KOPT-K1 (cell line): ENCODE data around the gene PKP3.

Experiments used
- H3K27ac ChIP-seq: fragments of 200-600 bp; sonication (generic); 2 replicates; pipeline ENCODE4 v1.5.1; 2016; ENCODE audit warnings: antibody characterized with exemption, mild to moderate bottlenecking, low read depth, low read length; ENCODE audit not compliant: poor library complexity, severe bottlenecking
- H3K36me3 ChIP-seq: fragments of 200-600 bp; sonication (generic); 2 replicates; pipeline ENCODE4 v1.5.1; 2017; ENCODE audit warnings: antibody characterized with exemption, mild to moderate bottlenecking, low read length, moderate library complexity; ENCODE audit not compliant: insufficient read depth
- H3K9me3 ChIP-seq: fragments of 200-600 bp; sonication (generic); 2 replicates; pipeline ENCODE4 v1.5.1; 2017; ENCODE audit warnings: antibody characterized with exemption, low read length, mild to moderate bottlenecking; ENCODE audit not compliant: insufficient read depth, poor library complexity, severe bottlenecking

The PKP3 gene

GRCh38 chr11:371716-372590, 22.1 kb upstream of the PKP3 start:
- no peaks in the 10 kb centered on the region for H3K9me3 ChIP-seq
- H3K36me3 ChIP-seq = no peaks in the 10 kb centered on the region
- H3K27ac ChIP-seq = no peak overlapping the region

DNA sequence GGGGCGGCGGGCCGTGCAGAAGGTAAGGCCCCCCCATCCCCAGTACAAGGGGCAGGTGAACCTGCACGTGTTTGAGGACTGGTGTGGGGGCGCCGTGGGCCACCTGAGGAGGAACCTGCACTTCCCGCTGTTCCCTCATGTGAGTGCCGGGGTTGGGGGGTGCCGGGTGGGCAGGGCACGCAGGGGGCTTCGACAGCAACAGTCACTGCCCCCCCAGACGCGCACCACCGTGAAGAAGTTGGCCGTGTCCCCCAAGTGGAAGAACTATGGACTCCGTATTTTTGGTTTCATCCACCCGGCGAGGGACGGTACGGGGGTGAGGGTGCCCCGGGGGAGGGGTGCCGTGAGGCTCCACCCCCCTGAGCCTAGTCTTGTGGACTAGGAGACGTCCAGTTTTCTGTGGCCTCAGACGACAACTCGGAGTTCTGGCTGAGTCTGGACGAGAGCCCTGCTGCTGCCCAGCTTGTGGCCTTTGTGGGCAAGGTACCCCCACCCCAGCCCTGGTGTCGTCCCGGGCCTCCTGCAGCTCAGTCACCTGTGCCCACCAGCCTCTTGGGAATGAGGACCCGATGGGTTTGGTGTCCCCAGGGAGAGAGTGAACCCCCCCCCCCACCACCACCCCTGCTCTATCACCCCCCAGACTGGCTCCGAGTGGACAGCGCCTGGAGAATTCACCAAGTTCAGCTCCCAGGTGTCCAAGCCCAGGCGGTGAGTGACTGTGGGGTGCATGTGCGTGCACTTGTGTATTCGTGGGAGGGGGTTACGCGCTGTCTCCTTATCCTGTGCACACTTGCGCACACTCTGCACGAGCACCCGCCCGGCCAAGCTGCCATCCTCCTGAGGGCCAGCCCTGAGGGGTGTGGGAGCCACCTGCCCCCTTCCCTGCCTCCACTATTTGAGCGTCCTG, 20.9 kb upstream of the PKP3 start:
- Histone ChIP-seq H3K36me3 (no peaks in the 10 kb centered on the region), H3K27ac (no peak overlapping the region), H3K9me3 (no peaks in the 10 kb centered on the region)

GRCh38 chr11:373716-374551, 20.1 kb upstream of the PKP3 start:
- H3K27ac ChIP-seq = no peak overlapping the region
- no peaks in the 10 kb centered on the region for H3K9me3 ChIP-seq
- no peaks in the 10 kb centered on the region for H3K36me3 ChIP-seq

GRCh38 chr11:375065-376025, 18.7 kb upstream of the PKP3 start:
- H3K9me3 ChIP-seq = no peaks in the 10 kb centered on the region

DNA sequence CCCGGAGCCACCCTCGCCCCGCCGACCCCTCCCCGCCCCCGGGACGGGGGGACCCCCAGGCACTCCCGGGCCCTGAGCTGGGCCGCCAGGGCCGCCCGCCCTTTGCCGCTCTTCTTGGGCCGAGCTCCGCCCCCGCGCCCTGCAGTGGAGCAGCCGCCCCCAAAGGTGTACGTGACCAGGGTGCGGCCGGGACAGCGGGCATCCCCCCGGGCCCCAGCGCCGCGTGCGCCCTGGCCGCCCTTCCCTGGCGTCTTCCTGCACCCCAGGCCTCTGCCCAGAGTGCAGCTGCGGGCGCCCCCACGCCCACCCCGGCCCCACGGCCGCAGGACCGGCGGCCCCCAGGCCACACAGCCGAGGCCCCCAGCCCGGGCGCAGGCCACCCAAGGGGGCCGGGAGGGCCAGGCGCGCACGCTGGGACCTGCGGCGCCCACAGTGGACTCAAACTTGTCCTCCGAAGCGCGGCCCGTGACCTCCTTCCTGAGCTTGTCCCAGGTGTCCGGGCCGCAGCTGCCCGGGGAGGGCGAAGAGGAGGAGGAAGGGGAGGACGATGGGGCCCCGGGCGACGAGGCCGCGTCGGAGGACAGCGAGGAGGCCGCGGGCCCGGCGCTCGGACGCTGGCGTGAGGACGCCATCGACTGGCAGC, 17.4 kb upstream of the PKP3 start:
- Histone ChIP-seq H3K9me3 (no peaks in the 10 kb centered on the region), H3K27ac (no peak overlapping the region), H3K36me3 (no peaks in the 10 kb centered on the region)

More at GRCh38 chr11:375065-376025, 18.7 kb upstream of the PKP3 start:
- Histone ChIP-seq H3K36me3 (no peaks in the 10 kb centered on the region), H3K27ac (no peak overlapping the region)

GRCh38 chr11:377174-377865, 16.7 kb upstream of the PKP3 start:
- Histone ChIP-seq H3K27ac (no peak overlapping the region), H3K36me3 (no peaks in the 10 kb centered on the region)

GRCh38 chr11:377883-378500, 16.0 kb upstream of the PKP3 start:
- Histone ChIP-seq H3K27ac (no peak overlapping the region), H3K36me3 (no peaks in the 10 kb centered on the region), H3K9me3 (no peaks in the 10 kb centered on the region)

More at GRCh38 chr11:377174-377865, 16.7 kb upstream of the PKP3 start:
- H3K9me3 ChIP-seq = no peaks in the 10 kb centered on the region

DNA sequence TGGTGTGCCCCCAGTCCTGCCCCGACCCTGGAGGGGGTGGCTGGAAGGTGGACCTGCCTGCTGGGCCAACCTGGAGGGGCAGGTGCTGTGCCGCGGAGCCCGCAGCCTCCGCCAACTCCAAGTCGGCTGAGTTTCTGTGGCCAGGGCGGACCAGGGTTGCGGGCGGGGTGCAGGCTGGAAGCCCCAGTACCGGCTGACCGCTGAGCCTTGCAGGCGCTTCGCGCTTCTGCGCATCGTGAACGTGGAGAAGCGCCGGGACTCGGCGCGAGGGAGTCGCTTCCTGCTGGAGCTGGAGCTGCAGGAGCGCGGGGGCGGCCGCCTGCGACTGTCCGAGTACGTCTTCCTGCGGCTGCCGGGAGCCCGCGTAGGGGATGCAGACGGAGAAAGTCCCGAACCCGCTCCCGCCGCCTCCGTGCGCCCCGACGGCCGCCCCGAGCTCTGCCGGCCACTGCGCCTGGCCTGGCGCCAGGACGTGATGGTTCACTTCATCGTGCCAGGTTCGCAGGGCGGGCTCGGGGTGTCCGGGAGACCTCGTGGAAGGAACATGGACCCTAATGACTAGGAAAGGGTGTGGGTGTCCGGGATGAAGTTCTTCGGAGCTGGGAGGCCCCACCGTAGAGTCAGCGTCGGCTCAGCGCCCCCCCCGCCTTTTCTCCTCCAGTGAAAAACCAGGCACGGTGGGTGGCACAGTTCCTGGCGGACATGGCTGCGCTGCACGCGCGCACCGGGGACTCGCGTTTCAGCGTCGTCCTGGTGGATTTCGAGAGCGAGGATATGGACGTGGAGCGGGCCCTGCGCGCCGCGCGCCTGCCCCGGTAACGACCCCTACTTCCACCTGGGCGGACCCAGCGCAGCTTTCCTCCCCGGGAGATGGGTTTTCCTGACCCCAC, 14.6 kb upstream of the PKP3 start:
- Histone ChIP-seq H3K36me3 (no peaks in the 10 kb centered on the region), H3K27ac (no peak overlapping the region), H3K9me3 (no peaks in the 10 kb centered on the region)

- Histone ChIP-seq H3K9me3 (no peaks in the 10 kb centered on the region), H3K36me3 (no peaks in the 10 kb centered on the region), H3K27ac (no peak overlapping the region)
These were observed 13.9 kb upstream of the PKP3 start for GRCh38 chr11:380095-380480.

GRCh38 chr11:380491-380890, 13.5 kb upstream of the PKP3 start:
- Histone ChIP-seq H3K36me3 (no peaks in the 10 kb centered on the region), H3K27ac (no peak overlapping the region), H3K9me3 (peaks cover under 1% of the 10 kb centered on the region)

GRCh38 chr11:380996-381395, 13.0 kb upstream of the PKP3 start:
- H3K27ac ChIP-seq = no peak overlapping the region
- peaks cover 6% of the 10 kb centered on the region for H3K9me3 ChIP-seq
- H3K36me3 ChIP-seq = no peaks in the 10 kb centered on the region

DNA sequence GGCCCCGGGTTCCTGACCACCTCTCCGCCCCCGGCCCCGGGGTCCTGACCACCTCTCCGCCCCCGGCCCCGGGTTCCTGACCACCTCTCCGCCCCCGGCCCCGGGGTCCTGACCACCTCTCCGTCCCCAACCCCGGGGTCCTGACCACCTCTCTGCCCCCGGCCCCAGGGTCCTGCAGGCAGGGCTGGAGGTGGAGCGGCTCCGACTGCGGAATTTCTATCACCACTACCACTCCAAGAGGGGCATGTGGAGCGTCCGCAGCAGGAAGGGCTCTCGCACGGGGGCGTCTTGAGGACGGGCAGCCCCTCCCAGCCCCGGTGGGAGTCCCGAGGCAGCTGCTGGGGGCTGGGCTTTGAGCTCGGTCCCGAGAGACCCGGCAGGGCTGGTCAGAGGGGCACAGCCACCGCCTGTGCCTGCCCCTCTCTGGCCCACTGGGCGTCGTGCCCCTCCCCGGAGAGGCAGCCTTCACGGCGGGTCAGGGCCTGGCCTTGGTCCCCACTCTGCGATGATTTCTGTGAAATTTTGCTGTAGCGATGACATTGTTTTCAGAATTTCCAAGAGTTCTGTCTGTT, 12.4 kb upstream of the PKP3 start:
- peak overlapping the region; percentile 74 for H3K27ac ChIP-seq
- H3K36me3 ChIP-seq = no peaks in the 10 kb centered on the region

More for the DNA sequence above, 12.4 kb upstream of the PKP3 start:
- peaks cover 12% of the 10 kb centered on the region for H3K9me3 ChIP-seq
